Measurements from ENCODE around the gene SLC10A1.

SLC10A1 gene

GRCh38 chr14:69784942-69785341, 12.1 kb downstream of the SLC10A1 start:
- DNase-seq = no peak
- TF ChIP-seq CTCF (IDR thresholded peaks at IDR 0.05) = no peak
- no peaks in the 10 kb centered on the region for H3K27me3 ChIP-seq
- intact Hi-C loops (cut with DNase I; ENCODE audit: low total_unique reads) = no loop called here
- no peaks in the 10 kb centered on the region for H3K9me3 ChIP-seq
- no peaks in the 10 kb centered on the region for H3K4me1 ChIP-seq
- no peak overlapping the region for H3K27ac ChIP-seq
- H3K4me3 ChIP-seq = no peak overlapping the region
- peaks cover 7 to 36% (median 14%) of the 10 kb centered on the region in 3 donors for H3K36me3 ChIP-seq

DNA sequence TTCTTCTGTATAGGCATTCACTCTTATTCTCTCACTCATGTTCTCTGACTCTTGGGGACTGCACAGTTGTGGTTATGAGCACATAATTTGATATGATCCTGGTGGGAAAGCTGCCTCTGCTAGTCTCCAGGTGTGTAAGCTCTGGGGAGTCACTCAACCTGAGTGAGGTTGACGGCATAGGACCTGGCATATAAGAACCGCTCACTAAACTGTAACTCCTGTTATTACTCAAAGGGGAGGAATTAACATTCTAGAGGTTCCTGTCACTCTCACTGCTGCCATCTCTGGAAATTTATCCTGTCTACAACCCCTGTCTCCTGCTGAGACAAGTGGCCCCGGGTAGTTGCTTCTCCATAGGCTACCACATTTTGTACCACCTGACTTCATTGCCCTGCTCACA, 16.1 kb downstream of the SLC10A1 start:
- TF ChIP-seq CTCF (IDR thresholded peaks at IDR 0.05) = no peak
- no peak overlapping the region for H3K27ac ChIP-seq
- no peak for DNase-seq
- H3K36me3 ChIP-seq = peaks cover 34 to 63% (median 47%) of the 10 kb centered on the region in 3 donors
- intact Hi-C loops (cut with DNase I; ENCODE audit: low total_unique reads) = no loop called here
- H3K4me3 ChIP-seq = no peak overlapping the region
- peaks cover 0 to 10% (median 0%) of the 10 kb centered on the region in 4 donors for H3K4me1 ChIP-seq
- no peaks in the 10 kb centered on the region for H3K9me3 ChIP-seq
- no peaks in the 10 kb centered on the region for H3K27me3 ChIP-seq

- Histone ChIP-seq H3K9me3 (no peaks in the 10 kb centered on the region), H3K36me3 (peaks cover 40 to 68% (median 55%) of the 10 kb centered on the region in 3 donors), H3K4me1 (peaks cover 0 to 12% (median 0%) of the 10 kb centered on the region in 4 donors), H3K4me3 (no peak overlapping the region), H3K27me3 (no peaks in the 10 kb centered on the region), H3K27ac (no peak overlapping the region)
- intact Hi-C loops (cut with DNase I; ENCODE audit: low total_unique reads) = no loop called here
- DNase-seq = no peak
- no peak for TF ChIP-seq CTCF (IDR thresholded peaks at IDR 0.05)
These were observed 16.9 kb downstream of the SLC10A1 start for GRCh38 chr14:69780092-69780491.

DNA sequence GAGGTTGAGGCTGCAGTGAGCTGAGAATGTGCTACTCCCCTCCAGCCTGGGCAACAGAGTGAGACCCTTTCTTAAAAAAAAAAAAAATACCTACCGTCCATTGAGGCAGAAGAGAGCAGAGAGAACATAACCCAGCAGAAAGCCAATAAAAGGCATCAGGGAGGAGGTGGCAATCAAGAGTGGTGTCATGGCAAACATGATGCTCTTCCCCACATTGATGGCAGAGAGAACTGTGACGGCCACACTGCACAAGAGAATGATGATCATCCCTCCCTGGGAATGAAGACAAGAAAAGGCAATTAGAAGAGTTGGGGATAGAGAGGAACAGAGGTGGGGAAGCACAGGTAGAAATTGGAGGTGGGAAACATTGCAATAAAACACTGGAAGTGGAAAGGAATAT, 18.0 kb downstream of the SLC10A1 start:
- Histone ChIP-seq H3K4me3 (no peak overlapping the region), H3K27ac (no peak overlapping the region), H3K27me3 (no peaks in the 10 kb centered on the region), H3K36me3 (peaks cover 50 to 78% (median 65%) of the 10 kb centered on the region in 3 donors), H3K4me1 (peaks cover 0 to 13% (median 0%) of the 10 kb centered on the region in 4 donors), H3K9me3 (no peaks in the 10 kb centered on the region)
- DNase-seq = no peak
- TF ChIP-seq CTCF (IDR thresholded peaks at IDR 0.05) = no peak
- intact Hi-C loops (cut with DNase I; ENCODE audit: low total_unique reads) = no loop called here

DNA sequence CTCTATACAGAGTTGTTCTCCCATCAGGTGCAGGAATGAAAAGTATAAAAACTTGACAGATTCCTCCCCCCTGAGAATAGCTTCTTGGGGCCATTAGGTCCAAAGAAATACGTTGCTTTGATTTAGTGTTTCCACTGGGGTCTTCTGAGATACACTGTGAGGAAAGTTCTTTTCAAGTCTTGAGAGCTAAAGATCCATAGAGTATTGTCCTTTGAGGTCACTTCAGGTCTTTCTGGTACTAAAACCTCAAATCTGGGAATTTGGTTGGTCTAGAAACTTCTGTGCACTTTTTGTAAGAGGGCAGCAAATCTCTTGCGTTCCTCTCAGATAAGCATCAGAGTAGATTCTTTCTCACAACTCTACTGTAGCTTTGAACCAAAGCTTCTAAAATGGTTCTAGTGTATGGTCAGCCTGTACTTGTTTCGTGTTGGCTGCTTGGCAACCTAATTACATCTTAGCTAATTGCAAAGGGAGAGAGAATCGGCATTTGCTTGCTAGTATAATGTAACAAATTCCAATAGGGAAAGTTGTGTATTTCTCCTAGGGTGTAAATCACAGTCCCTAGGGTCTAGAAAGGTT, 20.1 kb downstream of the SLC10A1 start:
- Histone ChIP-seq H3K36me3 (peaks cover 70 to 94% (median 85%) of the 10 kb centered on the region in 3 donors), H3K27ac (no peak overlapping the region), H3K4me1 (peaks cover 0 to 31% (median 5%) of the 10 kb centered on the region in 4 donors), H3K27me3 (no peaks in the 10 kb centered on the region), H3K9me3 (no peaks in the 10 kb centered on the region), H3K4me3 (no peak overlapping the region)
- no peak for DNase-seq
- no peak for TF ChIP-seq CTCF (IDR thresholded peaks at IDR 0.05)
- intact Hi-C loops (cut with DNase I; ENCODE audit: low total_unique reads) = no loop called here
